Subcutaneous adipose tissue (tissue), 4 donors: Measurements from ENCODE around the gene LSM4. TPM values are rescaled to one million over a fixed set of nuclear protein-coding genes. Genes with fewer than 3 reads are reported as not detected.

Source experiments
- CTCF ChIP-seq: fragments of 450-650 bp; IDR thresholded peaks from one replicate; pipeline ENCODE4 v1.5.1; 2016; ENCODE audit warnings: low read depth, mild to moderate bottlenecking, control low read depth, antibody characterized with exemption, moderate library complexity
- total RNA-seq, 4 donors: library from RNA; depleted of rRNA; stranded (reverse); fragments of >200 nt; gene quantifications; one replicate each; pipeline ENCODE4 v1.1.0, GENCODE V29; 2016

Gene LSM4
- total RNA-seq, 4 donors from 2014 or later, result 70.3 to 87.7 (median 81.4) TPM

- no peak for TF ChIP-seq CTCF
These were observed 34.8 kb downstream of the LSM4 start for GRCh38 chr19:18287836-18288772.

- no peak for TF ChIP-seq CTCF
These were observed 35.8 kb downstream of the LSM4 start for GRCh38 chr19:18286973-18287635.

- no peak for TF ChIP-seq CTCF
These were observed 38.0 kb downstream of the LSM4 start for GRCh38 chr19:18284712-18285360.

GRCh38 chr19:18283338-18283737, 39.5 kb downstream of the LSM4 start:
- no peak for TF ChIP-seq CTCF

- TF ChIP-seq CTCF, result no peak
These were observed 40.1 kb downstream of the LSM4 start for GRCh38 chr19:18282788-18283141.

GRCh38 chr19:18282021-18282787, 40.7 kb downstream of the LSM4 start:
- TF ChIP-seq CTCF, result no peak
